Bronchial epithelial cell (primary cell): Measurements from ENCODE around the gene POLR2H. TPM values are rescaled to one million over a fixed set of nuclear protein-coding genes. Genes with fewer than 3 reads are reported as not detected.

Experiments
- DNase-seq: peaks from one replicate; pipeline ENCODE4 v3.0.0-alpha.2; 2010; ENCODE audit warnings: low read depth
- FAIRE-seq: peaks from 2 replicates; lab custom pipeline; 2011; peaks lifted over from hg19 to GRCh38; lab: Jason Lieb, UNC
- H3K27me3 ChIP-seq: 2 replicates; pipeline ENCODE4 v1.5.1; 2011; ENCODE audit warnings: low read length; ENCODE audit not compliant: control insufficient read depth, insufficient read depth
- H3K36me3 ChIP-seq: 2 replicates; pipeline ENCODE4 v1.5.1; 2011; ENCODE audit warnings: low read length; ENCODE audit not compliant: control insufficient read depth, insufficient read depth
- H3K4me3 ChIP-seq: 2 replicates; pipeline ENCODE4 v1.5.1; 2011; ENCODE audit warnings: mild to moderate bottlenecking, low read depth, low read length, control low read depth
- CTCF ChIP-seq: IDR thresholded peaks from 2 replicates; pipeline ENCODE4 v1.5.1; 2011; ENCODE audit warnings: mild to moderate bottlenecking, moderate library complexity, low read length, control low read depth, inconsistent platforms; ENCODE audit not compliant: insufficient read depth, severe bottlenecking
- total RNA-seq: library from RNA; depleted of rRNA; stranded (reverse); fragments of >200 nt; gene quantifications from 2 replicates; pipeline ENCODE4 v1.2.1, GENCODE V29; 2014

The POLR2H gene
- total RNA-seq, 1 donor from 2014 or later: 112 TPM

GRCh38 chr3:184388164-184388935 is 26.8 kb downstream of the POLR2H start:
- Histone ChIP-seq H3K4me3 (no peak overlapping the region), H3K27me3 (peaks cover 1% of the 10 kb centered on the region), H3K36me3 (no peaks in the 10 kb centered on the region)
- no peak for TF ChIP-seq CTCF
- DNase-seq (no peak), FAIRE-seq (peak; percentile 58)

GRCh38 chr3:184388936-184389230 is 27.4 kb downstream of the POLR2H start:
- H3K27me3 ChIP-seq: peaks cover 1% of the 10 kb centered on the region
- no peaks in the 10 kb centered on the region for H3K36me3 ChIP-seq
- TF ChIP-seq CTCF: no peak
- DNase-seq (no peak), FAIRE-seq (peak; percentile 32)
- H3K4me3 ChIP-seq: no peak overlapping the region

GRCh38 chr3:184389384-184389783 is 27.9 kb downstream of the POLR2H start:
- Histone ChIP-seq H3K36me3 (no peaks in the 10 kb centered on the region), H3K4me3 (no peak overlapping the region), H3K27me3 (peaks cover 1% of the 10 kb centered on the region)
- no peak for DNase-seq
- no peak for FAIRE-seq
- TF ChIP-seq CTCF: no peak

- Histone ChIP-seq H3K4me3 (no peak overlapping the region), H3K27me3 (peaks cover 1% of the 10 kb centered on the region), H3K36me3 (no peaks in the 10 kb centered on the region)
- FAIRE-seq (no peak), DNase-seq (no peak)
- TF ChIP-seq CTCF: no peak
Observed at GRCh38 chr3:184389935-184390528, 28.5 kb downstream of the POLR2H start.

GRCh38 chr3:184391266-184391665 is 29.8 kb downstream of the POLR2H start:
- DNase-seq (no peak), FAIRE-seq (no peak)
- no peaks in the 10 kb centered on the region for H3K36me3 ChIP-seq
- no peak for TF ChIP-seq CTCF
- H3K4me3 ChIP-seq: no peak overlapping the region
- peaks cover 3% of the 10 kb centered on the region for H3K27me3 ChIP-seq
